ENCODE results near the gene HACD2. TPM values are rescaled to one million over a fixed set of nuclear protein-coding genes. Genes with fewer than 3 reads are reported as not detected.

Gene HACD2
- polyA plus RNA-seq, 1 experiment = 29.8 TPM

DNA sequence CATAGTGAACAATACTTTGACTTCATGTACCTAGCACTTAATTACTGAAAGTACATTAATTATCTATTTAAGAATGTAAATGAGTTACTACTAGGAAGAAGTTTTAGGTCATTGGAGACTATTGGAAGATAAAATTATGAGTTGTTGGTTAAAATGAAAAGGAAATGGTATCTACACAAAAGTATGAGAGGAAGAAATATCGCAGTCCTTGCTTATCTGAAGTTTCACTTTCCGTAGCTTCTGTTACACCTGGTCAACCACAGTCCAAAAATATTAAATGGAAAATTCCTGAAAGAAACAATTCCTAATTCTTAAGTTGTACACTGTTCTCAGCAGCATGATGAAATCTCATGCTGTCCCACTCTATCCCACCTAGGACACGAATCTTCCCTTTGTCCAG lies 57.8 kb downstream of the HACD2 start:
- Histone ChIP-seq H3K27me3 (ENCODE audit: control insufficient read depth, insufficient read depth, low read length) (no peaks in the 10 kb centered on the region; the same call in 1 of the 2 replicates), H3K36me3 (ENCODE audit: control insufficient read depth, insufficient read depth, low read length) (peaks cover 8% of the 10 kb centered on the region), H3K4me3 (ENCODE audit: low read depth, low read length) (no peak overlapping the region)
- TF ChIP-seq, protein P1, sequence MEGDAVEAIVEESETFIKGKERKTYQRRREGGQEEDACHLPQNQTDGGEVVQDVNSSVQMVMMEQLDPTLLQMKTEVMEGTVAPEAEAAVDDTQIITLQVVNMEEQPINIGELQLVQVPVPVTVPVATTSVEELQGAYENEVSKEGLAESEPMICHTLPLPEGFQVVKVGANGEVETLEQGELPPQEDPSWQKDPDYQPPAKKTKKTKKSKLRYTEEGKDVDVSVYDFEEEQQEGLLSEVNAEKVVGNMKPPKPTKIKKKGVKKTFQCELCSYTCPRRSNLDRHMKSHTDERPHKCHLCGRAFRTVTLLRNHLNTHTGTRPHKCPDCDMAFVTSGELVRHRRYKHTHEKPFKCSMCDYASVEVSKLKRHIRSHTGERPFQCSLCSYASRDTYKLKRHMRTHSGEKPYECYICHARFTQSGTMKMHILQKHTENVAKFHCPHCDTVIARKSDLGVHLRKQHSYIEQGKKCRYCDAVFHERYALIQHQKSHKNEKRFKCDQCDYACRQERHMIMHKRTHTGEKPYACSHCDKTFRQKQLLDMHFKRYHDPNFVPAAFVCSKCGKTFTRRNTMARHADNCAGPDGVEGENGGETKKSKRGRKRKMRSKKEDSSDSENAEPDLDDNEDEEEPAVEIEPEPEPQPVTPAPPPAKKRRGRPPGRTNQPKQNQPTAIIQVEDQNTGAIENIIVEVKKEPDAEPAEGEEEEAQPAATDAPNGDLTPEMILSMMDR (IDR thresholded peaks at IDR 0.05; ENCODE audit: insufficient read depth, low read depth, low read length) = no peak
- ChIA-PET POLR2A (no interaction called here), CTCF (interaction anchor here (1.5 kb wide), 1 partner anchor 32 kb away, joined by 3 read pairs; no protein-coding TSS in a partner anchor)
- no peak for DNase-seq (ENCODE audit: low read depth)

- no peak for DNase-seq (ENCODE audit: low read depth)
- Histone ChIP-seq H3K4me3 (ENCODE audit: low read depth, low read length) (no peak overlapping the region), H3K36me3 (ENCODE audit: control insufficient read depth, insufficient read depth, low read length) (peaks cover 8% of the 10 kb centered on the region), H3K27me3 (ENCODE audit: control insufficient read depth, insufficient read depth, low read length) (no peaks in the 10 kb centered on the region; the same call in 1 of the 2 replicates)
- ChIA-PET POLR2A (no interaction called here), CTCF (interaction anchor here (1.5 kb wide), 1 partner anchor 33 kb away, joined by 3 read pairs; no protein-coding TSS in a partner anchor)
- TF ChIP-seq, protein P1 (IDR thresholded peaks at IDR 0.05; ENCODE audit: insufficient read depth, low read depth, low read length) = no peak
Observed at GRCh38 chr3:123526474-123526873, 58.4 kb downstream of the HACD2 start.

GRCh38 chr3:123525433-123525832 lies 59.4 kb downstream of the HACD2 start:
- Histone ChIP-seq H3K4me3 (ENCODE audit: low read depth, low read length) (no peak overlapping the region), H3K36me3 (ENCODE audit: control insufficient read depth, insufficient read depth, low read length) (peaks cover 8% of the 10 kb centered on the region), H3K27me3 (ENCODE audit: control insufficient read depth, insufficient read depth, low read length) (no peaks in the 10 kb centered on the region; the same call in 1 of the 2 replicates)
- ChIA-PET POLR2A (no interaction called here), CTCF (interaction anchor here (1.1 kb wide), 1 partner anchor 9 kb away, joined by 3 read pairs; no protein-coding TSS in a partner anchor)
- TF ChIP-seq, protein P1 (IDR thresholded peaks at IDR 0.05; ENCODE audit: insufficient read depth, low read depth, low read length) = no peak
- DNase-seq (ENCODE audit: low read depth) = no peak

- no peak for DNase-seq (ENCODE audit: low read depth)
- H3K36me3 ChIP-seq (ENCODE audit: control insufficient read depth, insufficient read depth, low read length) = peaks cover 8% of the 10 kb centered on the region
- ChIA-PET CTCF (interaction anchor here (1.0 to 1.1 kb wide), 2 partner anchors 9 to 34 kb away, joined by 3 read pairs; no protein-coding TSS in a partner anchor), POLR2A (no interaction called here)
- no peaks in the 10 kb centered on the region for H3K27me3 ChIP-seq (ENCODE audit: control insufficient read depth, insufficient read depth, low read length)
- H3K4me3 ChIP-seq (ENCODE audit: low read depth, low read length) = no peak overlapping the region
- TF ChIP-seq, protein P1 (IDR thresholded peaks at IDR 0.05; ENCODE audit: insufficient read depth, low read depth, low read length) = no peak
Observed at GRCh38 chr3:123524981-123525380, 59.9 kb downstream of the HACD2 start.

GRCh38 chr3:123523023-123523412 lies 61.8 kb downstream of the HACD2 start:
- ChIA-PET POLR2A (no interaction called here), CTCF (interaction anchor here (0.6 to 1.4 kb wide), 2 partner anchors 20 to 37 kb away, joined by 3 to 6 read pairs; no protein-coding TSS in a partner anchor)
- TF ChIP-seq, protein P1 (IDR thresholded peaks at IDR 0.05; ENCODE audit: insufficient read depth, low read depth, low read length) = no peak

More at GRCh38 chr3:123523023-123523412, 61.8 kb downstream of the HACD2 start:
- H3K4me3 ChIP-seq (ENCODE audit: low read depth, low read length) = no peak overlapping the region
- no peaks in the 10 kb centered on the region for H3K27me3 ChIP-seq (ENCODE audit: control insufficient read depth, insufficient read depth, low read length)
- no peak for DNase-seq (ENCODE audit: low read depth)
- peaks cover 8% of the 10 kb centered on the region for H3K36me3 ChIP-seq (ENCODE audit: control insufficient read depth, insufficient read depth, low read length)

Measured in BJ (cell line).